GM23338 (cell line): Measurements from ENCODE around the gene UNC5C. TPM values are rescaled to one million over a fixed set of nuclear protein-coding genes. Genes with fewer than 3 reads are reported as not detected.

ENCODE experiments used
- ATAC-seq: fragments of 200-7000 bp; cut with Tn5 transposase; 3 replicates; pipeline ENCODE4 v1.9.1; 2020
- DNase-seq: peaks from one replicate; pipeline ENCODE4 v3.0.0-alpha.2; 2015; ENCODE audit warnings: low spot score
- H2AFZ ChIP-seq: fragments of 200-600 bp; sonication (generic); 2 replicates; pipeline ENCODE4 v1.8.0; 2016; ENCODE audit warnings: antibody characterized with exemption, mild to moderate bottlenecking, moderate library complexity
- H3F3A ChIP-seq: fragments of 200-600 bp; sonication (generic); replicated peaks from 2 replicates; pipeline ENCODE4 v1.8.0; 2017; ENCODE audit warnings: antibody characterized with exemption, mixed run types, low read depth
- H3K27ac ChIP-seq: fragments of 200-600 bp; sonication (generic); 2 replicates; pipeline ENCODE4 v1.6.1; 2016; ENCODE audit warnings: low read depth
- H3K27me3 ChIP-seq: fragments of 200-600 bp; sonication (generic); 2 replicates; pipeline ENCODE4 v1.8.0; 2016; ENCODE audit warnings: mild to moderate bottlenecking, mixed run types, moderate library complexity; ENCODE audit not compliant: insufficient read depth
- H3K36me3 ChIP-seq: fragments of 200-600 bp; sonication (generic); 2 replicates; pipeline ENCODE4 v1.8.0; 2016; ENCODE audit warnings: mild to moderate bottlenecking; ENCODE audit not compliant: insufficient read depth
- H3K4me1 ChIP-seq: fragments of 200-600 bp; sonication (generic); 2 replicates; pipeline ENCODE4 v1.8.0; 2016; ENCODE audit warnings: mild to moderate bottlenecking, moderate library complexity; ENCODE audit not compliant: insufficient read depth
- H3K4me2 ChIP-seq: fragments of 200-600 bp; sonication (generic); 2 replicates; pipeline ENCODE4 v1.7.1; 2017; ENCODE audit warnings: mixed run types
- H3K4me3 ChIP-seq: fragments of 200-600 bp; sonication (generic); 2 replicates; pipeline ENCODE4 v1.6.1; 2016; ENCODE audit warnings: mixed run types
- H3K79me2 ChIP-seq: fragments of 200-600 bp; sonication (generic); replicated peaks from 2 replicates; pipeline ENCODE4 v1.8.0; 2017; ENCODE audit warnings: mild to moderate bottlenecking; ENCODE audit not compliant: insufficient read depth
- H3K9me2 ChIP-seq: fragments of 200-600 bp; sonication (generic); 2 replicates; pipeline ENCODE4 v1.8.0; 2017; ENCODE audit not compliant: insufficient read depth
- H4K20me1 ChIP-seq: fragments of 200-600 bp; sonication (generic); replicated peaks from 2 replicates; pipeline ENCODE4 v1.8.0; 2017; ENCODE audit warnings: mild to moderate bottlenecking; ENCODE audit not compliant: insufficient read depth
- H3K27ac Mint-ChIP-seq: 2 replicates; pipeline ENCODE4 v1.8.0; 2020; ENCODE audit warnings: inconsistent platforms, mild to moderate bottlenecking, moderate library complexity, mixed read lengths
- H3K27me3 Mint-ChIP-seq: 3 replicates; pipeline ENCODE4 v1.8.0; 2022; ENCODE audit warnings: low read depth, mild to moderate bottlenecking, moderate library complexity, mixed read lengths, inconsistent platforms; ENCODE audit not compliant: insufficient read depth, poor library complexity
- H3K36me3 Mint-ChIP-seq: 3 replicates; pipeline ENCODE4 v1.8.0; 2021; ENCODE audit warnings: low read depth, mild to moderate bottlenecking, inconsistent platforms, moderate library complexity, mixed read lengths
- H3K4me1 Mint-ChIP-seq: 3 replicates; pipeline ENCODE4 v1.8.0; 2020; ENCODE audit warnings: mild to moderate bottlenecking, inconsistent platforms, mixed read lengths
- H3K4me3 Mint-ChIP-seq: 3 replicates; pipeline ENCODE4 v1.8.0; 2021; ENCODE audit warnings: moderate library complexity, mild to moderate bottlenecking, inconsistent platforms, mixed read lengths
- H3K9me3 Mint-ChIP-seq: 3 replicates; pipeline ENCODE4 v1.8.0; 2020; ENCODE audit warnings: moderate library complexity, mild to moderate bottlenecking, inconsistent platforms, mixed read lengths
- CREB1 ChIP-seq: fragments of 250-450 bp; sonication (Bioruptor Pico); IDR thresholded peaks from 2 replicates; pipeline ENCODE4 v1.5.0; 2020; ENCODE audit warnings: low read depth, mild to moderate bottlenecking, moderate library complexity
- EZH2 ChIP-seq: fragments of 200-600 bp; sonication (generic); IDR thresholded peaks from one replicate; pipeline ENCODE4 v1.8.0; 2017; ENCODE audit warnings: antibody characterized with exemption, mild to moderate bottlenecking, low read depth; ENCODE audit not compliant: unreplicated experiment
- NANOG ChIP-seq: IDR thresholded peaks from 2 replicates; pipeline ENCODE4 v1.6.1; 2016; ENCODE audit warnings: antibody characterized with exemption, borderline replicate concordance
- REST ChIP-seq: IDR thresholded peaks from one replicate; pipeline ENCODE4 v1.6.1; 2018; ENCODE audit warnings: antibody characterized with exemption; ENCODE audit not compliant: unreplicated experiment
- STAT1 ChIP-seq: IDR thresholded peaks from one replicate; pipeline ENCODE4 v1.6.1; 2016; ENCODE audit warnings: antibody characterized with exemption; ENCODE audit not compliant: unreplicated experiment
- ZNF114 ChIP-seq: fragments of 250-450 bp; sonication (Bioruptor Pico); IDR thresholded peaks from 2 replicates; pipeline ENCODE4 v1.5.0; 2020; ENCODE audit warnings: mild to moderate bottlenecking, moderate library complexity
- ZNF462 ChIP-seq: fragments of 250-450 bp; sonication (Bioruptor Pico); IDR thresholded peaks from 2 replicates; pipeline ENCODE4 v1.5.0; 2020; ENCODE audit warnings: mild to moderate bottlenecking, moderate library complexity
- polyA plus RNA-seq: library from polyadenylated mRNA; unstranded; fragments of >200 nt; fragmentation: Nextera tagmentation; extraction: Ambion mirVana; gene quantifications from 2 replicates; pipeline ENCODE4 v1.2.1, GENCODE V29; 2016
- total RNA-seq: library from RNA; depleted of rRNA; stranded (reverse); fragments of >200 nt; shearing (Covaris generic); gene quantifications from 2 replicates; pipeline ENCODE4 v1.2.3, GENCODE V29; 2014
- TF ChIP-seq, protein P1 (sequence below), 2 experiments: fragments of 200-600 bp in 1 of 2; sonication (generic) in 1 of 2; conservative IDR thresholded peaks; 2 replicates each; pipeline versions ENCODE4 v1.5.1 to v1.6.1; 2016 to 2017; ENCODE audit warnings: antibody characterized with exemption in 2 of 2, low read depth in 2 of 2, mild to moderate bottlenecking in 2 of 2, moderate library complexity in 1 of 2

UNC5C gene
- total and polyA plus RNA-seq, 2 experiments from 2014 or later: 0.08 to 0.21 TPM

- Histone ChIP-seq H3K9me2 (no peaks in the 10 kb centered on the region), H3K79me2 (no peaks in the 10 kb centered on the region), H3K4me3 (no peak overlapping the region), H3K36me3 (no peaks in the 10 kb centered on the region), H4K20me1 (no peaks in the 10 kb centered on the region), H3F3A (no peaks in the 10 kb centered on the region), H3K27me3 (no peaks in the 10 kb centered on the region), H2AFZ (no peak overlapping the region), H3K4me2 (no peak overlapping the region), H3K4me1 (no peaks in the 10 kb centered on the region), H3K27ac (no peak overlapping the region)
- H3K36me3 Mint-ChIP-seq: 0 out of 3 replicates have a peak, but pooled peaks cover 3% of the 10 kb centered on the region
- DNase-seq (no peak), ATAC-seq (no peak)
- H3K27ac Mint-ChIP-seq: no peak overlapping the region
- no peak for TF ChIP-seq NANOG
- no peak for TF ChIP-seq REST
- no peak for TF ChIP-seq CREB1 (CRISPR knock-in tag)
- TF ChIP-seq ZNF462 (CRISPR knock-in tag): no peak
- TF ChIP-seq, protein P1, sequence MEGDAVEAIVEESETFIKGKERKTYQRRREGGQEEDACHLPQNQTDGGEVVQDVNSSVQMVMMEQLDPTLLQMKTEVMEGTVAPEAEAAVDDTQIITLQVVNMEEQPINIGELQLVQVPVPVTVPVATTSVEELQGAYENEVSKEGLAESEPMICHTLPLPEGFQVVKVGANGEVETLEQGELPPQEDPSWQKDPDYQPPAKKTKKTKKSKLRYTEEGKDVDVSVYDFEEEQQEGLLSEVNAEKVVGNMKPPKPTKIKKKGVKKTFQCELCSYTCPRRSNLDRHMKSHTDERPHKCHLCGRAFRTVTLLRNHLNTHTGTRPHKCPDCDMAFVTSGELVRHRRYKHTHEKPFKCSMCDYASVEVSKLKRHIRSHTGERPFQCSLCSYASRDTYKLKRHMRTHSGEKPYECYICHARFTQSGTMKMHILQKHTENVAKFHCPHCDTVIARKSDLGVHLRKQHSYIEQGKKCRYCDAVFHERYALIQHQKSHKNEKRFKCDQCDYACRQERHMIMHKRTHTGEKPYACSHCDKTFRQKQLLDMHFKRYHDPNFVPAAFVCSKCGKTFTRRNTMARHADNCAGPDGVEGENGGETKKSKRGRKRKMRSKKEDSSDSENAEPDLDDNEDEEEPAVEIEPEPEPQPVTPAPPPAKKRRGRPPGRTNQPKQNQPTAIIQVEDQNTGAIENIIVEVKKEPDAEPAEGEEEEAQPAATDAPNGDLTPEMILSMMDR (conservative IDR thresholded peaks at IDR 0.05; ENCODE audit: low read depth in 2 of 2): no peak
- TF ChIP-seq STAT1: no peak
- TF ChIP-seq ZNF114 (CRISPR knock-in tag): no peak
- no peak for TF ChIP-seq EZH2
- no peak overlapping the region for H3K4me3 Mint-ChIP-seq
- no peaks in the 10 kb centered on the region for H3K27me3 Mint-ChIP-seq
- no peaks in the 10 kb centered on the region for H3K4me1 Mint-ChIP-seq
- H3K9me3 Mint-ChIP-seq: 0 out of 3 replicates have a peak, but pooled peaks cover 3% of the 10 kb centered on the region
Measured at GRCh38 chr4:95585016-95585695, 36.4 kb upstream of the UNC5C start.
